Stimulated activated CD8-positive, alpha-beta memory T cell treated with anti-CD3 and anti-CD28 coated beads, Interleukin-4, amount 100 ng/mL, for 24 hours (primary cell): ENCODE results near the gene GOPC.
A peak's percentile ranks its signal among the peaks of the same experiment; 100 is the strongest.

Experiments used
- DNase-seq: peaks from one replicate; pipeline ENCODE4 v3.0.0-alpha.2; 2020; ENCODE audit warnings: low read depth

The GOPC gene

GRCh38 chr6:117595099-117595923 lies 7.0 kb downstream of the GOPC start:
- DNase-seq = no peak

- DNase-seq = no peak
Observed at GRCh38 chr6:117592983-117593759, 9.1 kb downstream of the GOPC start.

GRCh38 chr6:117591405-117591804 lies 10.9 kb downstream of the GOPC start:
- no peak for DNase-seq

- DNase-seq = no peak
Observed at GRCh38 chr6:117590447-117590846, 11.9 kb downstream of the GOPC start.

GRCh38 chr6:117585647-117586046 lies 16.7 kb downstream of the GOPC start:
- DNase-seq = no peak

- no peak for DNase-seq
Observed at GRCh38 chr6:117574198-117574597, 28.1 kb downstream of the GOPC start.

GRCh38 chr6:117573006-117573680 lies 29.2 kb downstream of the GOPC start:
- no peak for DNase-seq

GRCh38 chr6:117568831-117569410 lies 33.4 kb downstream of the GOPC start:
- DNase-seq = no peak

GRCh38 chr6:117568247-117568646 lies 34.1 kb downstream of the GOPC start:
- no peak for DNase-seq

- no peak for DNase-seq
Observed at GRCh38 chr6:117564681-117565080, 37.6 kb downstream of the GOPC start.

- no peak for DNase-seq
Observed at GRCh38 chr6:117561128-117561527, 41.2 kb downstream of the GOPC start.

GRCh38 chr6:117559299-117559698 lies 43.0 kb downstream of the GOPC start:
- DNase-seq = no peak

GRCh38 chr6:117558818-117559217 lies 43.5 kb downstream of the GOPC start:
- DNase-seq = no peak

- no peak for DNase-seq
Observed at GRCh38 chr6:117557951-117558350, 44.4 kb downstream of the GOPC start.

- peak; percentile 37 for DNase-seq
Observed at GRCh38 chr6:117555882-117556498, 46.3 kb downstream of the GOPC start.

GRCh38 chr6:117555262-117555849 lies 47.0 kb downstream of the GOPC start:
- DNase-seq = no peak

GRCh38 chr6:117553142-117553541 lies 49.2 kb downstream of the GOPC start:
- no peak for DNase-seq

- no peak for DNase-seq
Observed at GRCh38 chr6:117552618-117553017, 49.7 kb downstream of the GOPC start.

GRCh38 chr6:117550618-117551242 lies 51.6 kb downstream of the GOPC start:
- DNase-seq = no peak

GRCh38 chr6:117550078-117550600 lies 52.2 kb downstream of the GOPC start:
- no peak for DNase-seq

GRCh38 chr6:117549611-117550010 lies 52.7 kb downstream of the GOPC start:
- no peak for DNase-seq
